Keratinocyte (primary cell): Measurements from ENCODE around the gene GOLGA7B.

ENCODE experiments used
- EZH2 ChIP-seq: IDR thresholded peaks from one replicate; pipeline ENCODE4 v1.6.1; 2012; ENCODE audit warnings: inconsistent platforms, mild to moderate bottlenecking, low read length, moderate library complexity
- TF ChIP-seq, protein P1 (sequence below), 3 experiments: IDR thresholded peaks in 1 of 3; conservative IDR thresholded peaks in 1 of 3; optimal IDR thresholded peaks in 1 of 3; 2 replicates in 2 of 3; 3 replicates in 1 of 3; pipeline versions ENCODE3 to v1.5.1; 2011; ENCODE audit warnings: low read length in 3 of 3, mild to moderate bottlenecking in 3 of 3, moderate library complexity in 2 of 3, control low read depth in 1 of 3, inconsistent platforms in 1 of 3; ENCODE audit not compliant: insufficient read depth in 2 of 3; ENCODE audit errors: extremely low read depth in 1 of 3

- TF ChIP-seq, protein P1, sequence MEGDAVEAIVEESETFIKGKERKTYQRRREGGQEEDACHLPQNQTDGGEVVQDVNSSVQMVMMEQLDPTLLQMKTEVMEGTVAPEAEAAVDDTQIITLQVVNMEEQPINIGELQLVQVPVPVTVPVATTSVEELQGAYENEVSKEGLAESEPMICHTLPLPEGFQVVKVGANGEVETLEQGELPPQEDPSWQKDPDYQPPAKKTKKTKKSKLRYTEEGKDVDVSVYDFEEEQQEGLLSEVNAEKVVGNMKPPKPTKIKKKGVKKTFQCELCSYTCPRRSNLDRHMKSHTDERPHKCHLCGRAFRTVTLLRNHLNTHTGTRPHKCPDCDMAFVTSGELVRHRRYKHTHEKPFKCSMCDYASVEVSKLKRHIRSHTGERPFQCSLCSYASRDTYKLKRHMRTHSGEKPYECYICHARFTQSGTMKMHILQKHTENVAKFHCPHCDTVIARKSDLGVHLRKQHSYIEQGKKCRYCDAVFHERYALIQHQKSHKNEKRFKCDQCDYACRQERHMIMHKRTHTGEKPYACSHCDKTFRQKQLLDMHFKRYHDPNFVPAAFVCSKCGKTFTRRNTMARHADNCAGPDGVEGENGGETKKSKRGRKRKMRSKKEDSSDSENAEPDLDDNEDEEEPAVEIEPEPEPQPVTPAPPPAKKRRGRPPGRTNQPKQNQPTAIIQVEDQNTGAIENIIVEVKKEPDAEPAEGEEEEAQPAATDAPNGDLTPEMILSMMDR (optimal IDR thresholded peaks at IDR 0.05 in 1 of 3, IDR thresholded peaks at IDR 0.05 in 1 of 3, conservative IDR thresholded peaks at IDR 0.05 in 1 of 3; ENCODE audit: extremely low read depth in 1 of 3, insufficient read depth in 2 of 3, low read length in 3 of 3), result no peak
- TF ChIP-seq EZH2, result no peak
Observed at GRCh38 chr10:97849103-97849686, 448 bp upstream of the GOLGA7B start.
